HG03442 (cell line): ENCODE data around the gene MGME1.
A peak's percentile ranks its signal among the peaks of the same experiment; 100 is the strongest.
"Not testable (repeated sequence)": the region's sequence is repeated elsewhere in the genome, so short reads cannot be mapped to it uniquely, and the experiment has no call there.

Source experiments
- ATAC-seq: cut with Tn5 transposase; IDR thresholded peaks from one replicate; pipeline ENCODE4 v1.9.1; 2021; ENCODE audit warnings: mild to moderate bottlenecking, moderate library complexity; ENCODE audit not compliant: unreplicated experiment

The MGME1 gene

DNA sequence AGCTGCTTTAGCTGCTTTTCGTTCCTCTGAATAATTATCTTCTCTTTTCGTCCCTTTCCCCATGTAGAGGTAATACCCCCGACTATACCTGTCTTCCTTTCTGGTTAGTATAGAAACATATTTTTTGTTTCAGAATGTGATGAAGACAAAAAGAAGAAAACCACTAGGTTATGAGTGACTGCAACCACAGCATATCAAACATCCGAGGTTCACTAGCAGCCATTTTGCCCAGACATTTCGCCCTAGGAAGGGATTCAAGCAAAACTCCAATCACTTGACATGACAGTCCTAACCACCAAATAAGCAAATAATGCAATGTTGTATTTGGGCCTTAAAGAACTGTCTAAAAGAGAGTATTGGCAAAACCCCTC lies 9.6 kb upstream of the MGME1 start:
- no peak for ATAC-seq

DNA sequence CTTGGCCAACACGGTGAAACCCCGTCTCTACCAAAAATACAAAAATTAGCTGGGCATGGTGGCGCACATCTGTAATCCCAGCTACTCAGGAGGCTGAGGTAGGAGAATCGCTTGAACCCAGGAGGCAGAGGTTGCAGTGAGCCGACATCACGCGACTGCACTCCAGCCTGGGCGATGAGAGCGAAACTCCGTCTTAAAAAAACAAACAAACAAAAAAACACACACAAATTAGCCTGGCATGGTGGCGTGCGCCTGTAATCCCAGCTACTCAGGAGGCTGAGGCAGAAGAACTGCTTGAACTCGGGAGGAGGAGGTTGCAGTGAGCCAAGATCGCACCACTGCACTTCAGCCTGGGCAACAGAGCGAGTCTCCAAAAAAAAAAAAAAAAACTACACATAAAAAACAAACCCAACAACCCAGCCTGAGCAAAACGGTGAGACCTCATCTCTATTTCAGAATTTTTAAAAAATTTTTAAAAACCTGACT lies 8.4 kb upstream of the MGME1 start:
- ATAC-seq = not testable (repeated sequence)

DNA sequence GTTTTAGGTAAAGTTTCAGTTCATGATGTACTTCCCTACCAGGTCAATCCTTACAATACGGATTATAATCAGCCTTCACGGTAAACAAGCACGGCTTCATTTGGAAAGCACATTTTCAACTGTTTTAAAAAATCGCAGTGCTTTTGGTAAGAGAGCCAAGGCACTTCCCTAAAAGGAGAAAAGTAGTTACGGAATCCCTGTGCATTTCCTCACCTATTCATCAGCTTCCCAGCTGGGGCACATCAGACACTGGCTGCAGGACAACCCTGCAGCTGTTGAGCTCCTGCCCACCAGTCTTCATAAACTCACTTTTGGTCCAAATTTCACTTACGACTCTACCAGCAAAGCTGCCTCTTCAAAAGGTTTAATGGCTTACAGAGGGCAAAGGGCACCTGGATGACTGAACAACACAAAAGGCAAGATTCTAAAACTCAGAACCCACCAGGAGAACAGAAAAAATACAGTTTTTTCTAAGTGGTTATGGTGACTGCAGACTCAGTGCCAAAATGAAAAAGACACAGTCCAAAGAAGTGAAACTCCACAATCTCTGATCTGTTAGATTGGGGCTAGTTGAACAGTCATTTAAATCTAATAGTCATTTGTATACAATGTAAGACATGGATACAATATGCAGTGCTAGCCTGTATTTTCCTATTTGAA lies 7.8 kb upstream of the MGME1 start:
- peak; percentile 33 for ATAC-seq

GRCh38 chr20:17961587-17961940 lies 7.3 kb upstream of the MGME1 start:
- ATAC-seq = no peak

DNA sequence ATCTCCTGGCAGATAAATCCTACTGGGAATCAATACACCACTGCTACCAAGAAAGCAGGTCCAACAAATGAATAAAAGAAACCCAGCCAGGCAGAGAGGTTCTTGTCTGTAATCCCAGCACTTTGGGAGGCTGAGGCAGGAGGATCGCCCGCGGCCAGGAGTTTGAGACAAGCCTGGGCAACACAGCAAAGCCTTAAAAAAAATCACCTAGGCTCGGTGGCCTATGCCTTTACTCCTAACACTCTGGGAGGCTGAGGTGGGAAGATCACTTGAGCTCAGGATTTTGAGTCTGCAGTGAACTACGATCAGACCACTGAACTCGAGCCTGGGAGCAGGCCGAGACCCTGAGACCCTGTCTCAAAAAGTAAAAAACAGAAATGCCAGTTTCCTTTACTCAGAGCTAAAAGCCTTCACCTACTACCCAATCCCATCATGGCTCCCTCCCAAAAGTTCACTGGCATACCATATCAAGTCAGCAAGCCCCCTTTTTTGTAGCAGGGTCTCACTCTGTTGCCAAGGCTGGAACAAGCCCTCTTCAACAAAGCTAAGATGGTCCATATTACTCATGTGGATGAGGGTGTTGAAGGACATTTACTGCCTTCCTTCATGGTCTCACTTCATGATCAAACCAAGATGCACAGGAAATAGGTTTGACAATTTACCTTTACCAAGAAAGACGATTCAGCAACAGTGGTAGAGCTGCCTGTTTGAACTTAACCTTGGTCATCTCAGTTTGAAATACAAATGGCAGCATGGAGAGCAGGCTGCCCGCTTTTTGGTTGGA lies 5.5 kb upstream of the MGME1 start:
- no peak for ATAC-seq

- ATAC-seq = no peak
Observed at GRCh38 chr20:17964073-17964472, 4.7 kb upstream of the MGME1 start.

DNA sequence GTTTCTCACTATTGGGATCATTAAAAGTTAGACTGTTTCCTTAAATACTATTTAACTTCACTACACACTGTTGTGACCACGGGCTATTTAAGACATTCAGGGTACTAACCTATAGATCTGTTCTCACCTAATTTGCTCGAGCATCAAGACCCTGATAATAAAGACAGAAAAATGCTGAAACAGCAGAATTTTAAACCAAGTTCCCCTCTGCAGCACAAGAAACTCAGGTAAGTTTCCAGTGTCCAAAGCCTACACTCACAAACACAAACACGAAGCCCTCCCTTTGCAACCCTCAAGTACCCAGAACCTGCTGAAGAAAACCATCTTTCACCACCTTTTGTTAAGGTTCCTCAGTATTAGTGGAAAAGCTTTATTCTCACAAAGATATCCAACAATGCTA lies 4.2 kb upstream of the MGME1 start:
- ATAC-seq = no peak

DNA sequence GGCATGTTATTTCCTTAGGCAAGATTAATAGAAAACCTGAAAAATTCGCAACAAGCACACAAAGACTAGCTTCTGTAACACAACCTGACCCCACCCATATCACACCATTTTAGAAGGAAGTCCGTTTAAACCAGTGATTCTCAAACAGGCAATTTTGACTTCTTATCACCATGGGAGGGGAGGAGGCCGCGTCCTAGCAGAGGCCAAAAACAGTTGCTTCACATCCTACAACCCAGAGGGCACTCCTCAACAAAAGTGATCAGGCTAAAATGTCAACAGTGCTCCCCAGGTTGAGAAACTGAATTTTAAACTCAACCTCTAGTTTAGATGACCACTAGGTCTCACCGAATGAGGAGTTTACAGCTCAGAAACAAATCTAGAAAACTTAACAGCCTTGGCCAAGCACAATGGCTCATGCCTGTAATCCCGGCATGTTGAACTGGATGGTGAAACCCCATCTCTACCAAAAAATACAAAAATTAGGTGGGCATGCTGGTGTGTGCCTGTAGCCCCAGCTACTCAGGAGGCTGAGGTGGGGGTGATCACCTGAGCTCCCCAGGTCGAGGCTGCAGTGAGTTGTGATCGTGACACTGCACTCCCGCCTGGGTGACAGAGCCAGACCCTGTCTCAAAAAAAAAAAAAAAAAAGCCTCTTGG lies 3.6 kb upstream of the MGME1 start:
- no peak for ATAC-seq

DNA sequence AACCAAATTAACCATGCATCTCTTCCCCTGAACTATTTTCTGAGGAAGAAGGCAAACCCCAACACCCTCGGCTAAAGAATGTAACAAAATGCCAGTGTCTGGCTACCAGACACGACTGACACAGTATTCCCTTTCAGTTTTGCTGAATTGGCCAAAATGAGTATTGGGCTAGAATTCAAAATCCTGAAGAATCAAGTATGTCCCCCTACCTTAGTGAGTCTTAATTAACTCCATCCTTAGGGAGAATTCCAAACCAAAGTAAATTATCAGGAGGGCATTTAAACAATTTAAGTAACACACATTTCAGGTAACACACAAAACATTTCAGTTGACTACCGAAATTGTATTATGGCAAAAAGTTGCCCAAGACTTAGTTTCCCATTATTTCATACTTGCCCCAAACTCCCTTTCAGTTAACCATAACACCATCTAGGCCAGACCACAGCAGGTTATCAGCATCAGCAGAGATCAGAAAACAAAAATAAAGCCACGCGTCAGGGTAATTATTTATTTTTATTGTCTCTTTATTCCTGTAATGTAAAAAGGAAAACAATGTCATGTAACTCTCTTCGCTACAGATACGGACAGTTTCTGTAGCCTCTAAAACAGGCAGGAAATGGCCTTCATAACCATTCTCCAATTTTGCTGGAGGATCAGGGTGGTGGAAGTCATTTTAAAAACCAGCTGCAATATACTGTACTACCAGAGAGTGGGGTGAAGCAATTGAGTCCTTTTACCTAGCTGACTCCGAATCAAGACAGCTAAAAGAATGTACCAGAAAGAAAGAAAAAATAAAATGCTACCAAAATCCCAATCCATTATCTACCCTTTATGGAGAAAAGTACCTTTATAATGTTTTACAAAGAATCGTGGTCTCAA lies 2.1 kb upstream of the MGME1 start:
- no peak for ATAC-seq

DNA sequence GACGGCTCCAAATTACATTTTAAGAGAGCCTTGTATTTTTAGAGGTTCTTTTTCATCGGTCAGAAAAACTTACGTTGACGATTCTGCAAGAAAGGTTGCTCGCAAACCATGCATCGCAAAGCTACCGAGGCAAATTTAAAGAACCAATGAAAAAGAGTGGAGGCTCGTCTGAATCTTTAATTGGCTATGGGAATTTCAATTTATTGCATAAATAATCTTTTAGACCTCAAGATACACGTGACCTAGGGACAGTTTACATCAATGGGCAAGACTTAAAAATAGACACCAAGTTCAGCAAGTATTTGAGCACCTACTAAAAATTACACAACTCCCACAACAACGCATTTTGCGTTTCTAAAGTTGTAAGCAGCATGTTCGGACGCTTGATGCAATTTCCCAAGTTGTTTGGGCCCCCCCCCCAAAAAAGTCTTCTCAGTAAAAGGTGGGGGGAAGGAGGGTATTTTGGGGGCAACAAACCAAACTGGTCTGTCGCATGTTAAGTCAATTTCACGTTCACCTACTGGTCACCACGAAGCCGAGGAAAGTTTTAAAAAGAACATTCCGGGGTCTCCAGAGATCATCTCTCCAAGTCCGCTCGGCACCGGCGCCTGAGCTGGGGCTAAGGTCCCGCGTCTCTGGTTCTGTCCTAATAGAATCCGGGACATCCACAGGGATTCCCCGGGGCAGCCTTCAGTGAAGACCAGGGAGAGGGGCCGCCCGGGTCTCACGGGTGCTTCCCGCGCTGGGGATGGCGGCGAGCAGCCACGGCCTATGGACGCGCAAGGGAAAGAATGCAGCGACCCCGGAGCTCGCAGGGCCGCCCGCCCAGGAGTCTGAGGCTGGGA lies 1.1 kb upstream of the MGME1 start:
- peak; percentile 0 for ATAC-seq

GRCh38 chr20:17969278-17969883 lies 563 bp downstream of the MGME1 start:
- peak; percentile 5 for ATAC-seq

GRCh38 chr20:17969884-17970409 lies 1.1 kb downstream of the MGME1 start:
- ATAC-seq = no peak

GRCh38 chr20:17971300-17972013 lies 2.6 kb downstream of the MGME1 start:
- ATAC-seq = no peak

GRCh38 chr20:17972121-17972520 lies 3.3 kb downstream of the MGME1 start:
- ATAC-seq = no peak

DNA sequence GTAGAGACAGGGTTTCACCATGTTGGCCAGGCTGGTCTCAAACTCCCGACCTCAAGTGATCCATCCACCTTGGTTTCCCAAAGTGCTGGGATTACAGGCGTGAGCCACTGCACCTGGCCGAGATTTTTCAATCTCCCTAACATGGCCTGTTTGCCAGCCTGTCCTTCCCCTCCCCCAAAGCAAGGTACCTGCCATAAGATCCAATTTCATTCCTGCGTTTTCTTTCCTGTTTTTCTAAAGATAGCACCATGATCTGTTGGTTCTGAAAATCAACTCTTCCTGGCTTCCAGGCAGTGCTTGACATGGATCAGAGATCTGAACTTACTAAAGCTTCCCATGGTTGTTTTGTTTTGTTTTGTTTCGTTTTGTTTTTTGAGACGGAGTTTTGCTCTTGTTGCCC lies 7.5 kb downstream of the MGME1 start:
- no peak for ATAC-seq

GRCh38 chr20:17985388-17986018 lies 16.7 kb downstream of the MGME1 start:
- no peak for ATAC-seq

DNA sequence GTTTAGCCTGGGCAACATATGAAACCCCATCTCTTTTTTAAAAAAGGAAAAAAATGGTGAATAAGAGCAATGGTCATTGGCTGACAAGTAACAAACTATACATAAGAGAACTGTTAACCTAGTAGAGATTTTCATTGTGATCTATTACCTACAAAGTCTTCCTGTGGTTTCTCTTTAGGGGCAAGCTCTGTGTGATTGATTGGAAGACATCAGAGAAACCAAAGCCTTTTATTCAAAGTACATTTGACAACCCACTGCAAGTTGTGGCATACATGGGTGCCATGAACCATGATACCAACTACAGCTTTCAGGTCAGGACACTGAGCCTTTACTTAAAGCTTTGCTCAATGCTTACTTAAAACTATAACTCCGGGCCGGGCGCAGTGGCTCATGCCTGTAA lies 19.2 kb downstream of the MGME1 start:
- no peak for ATAC-seq

GRCh38 chr20:17990278-17990972 lies 21.6 kb downstream of the MGME1 start:
- no peak for ATAC-seq
